ENCODE results near the gene KRTAP5-3. TPM values are rescaled to one million over a fixed set of nuclear protein-coding genes. Genes with fewer than 3 reads are reported as not detected.

KRTAP5-3 gene
- total and polyA plus RNA-seq, 2 of the 8 experiments (the other 6 are each of a cell fraction or from before 2014, with no cell fraction given) = not detected

GRCh38 chr11:1643146-1643690 lies 35.0 kb upstream of the KRTAP5-3 start:
- ChIA-PET POLR2A (ENCODE audit: partially characterized antibody) (no interaction called here), CTCF (ENCODE audit: partially characterized antibody) (interaction anchor here (1.1 to 1.6 kb wide), 5 partner anchors 9 to 190 kb away, joined by 3 to 5 read pairs (median 4); no protein-coding TSS in a partner anchor)
- no peak overlapping the region for H3K23ac ChIP-seq (ENCODE audit: insufficient read length)
- no peak for TF ChIP-seq TBP (IDR thresholded peaks at IDR 0.05; ENCODE audit: low read depth, low read length)
- no peak for TF ChIP-seq BACH1 (IDR thresholded peaks at IDR 0.05; ENCODE audit: low read length)
- no peak for TF ChIP-seq ASH2L (IDR thresholded peaks at IDR 0.05; ENCODE audit: low read length)
- no peak for TF ChIP-seq ZNF274 (IDR thresholded peaks at IDR 0.05; ENCODE audit: borderline replicate concordance, extremely low read depth, low read length)
- TF ChIP-seq POLR2AphosphoS5 (IDR thresholded peaks at IDR 0.05; ENCODE audit: low read depth, low read length) = no peak
- TF ChIP-seq CEBPB (IDR thresholded peaks at IDR 0.05; ENCODE audit: low read depth, low read length) = no peak
- no peak for TF ChIP-seq TEAD4 (IDR thresholded peaks at IDR 0.05; ENCODE audit: low read depth, low read length)
- no peak for TF ChIP-seq SP2 (IDR thresholded peaks at IDR 0.05; ENCODE audit: low read length)
- no peak for TF ChIP-seq RFX5 (IDR thresholded peaks at IDR 0.05; ENCODE audit: borderline replicate concordance, low read depth, low read length)
- no peak for TF ChIP-seq GABPA (IDR thresholded peaks at IDR 0.05; ENCODE audit: borderline replicate concordance, insufficient read depth, low read length)
- no peak for TF ChIP-seq CREB1 (IDR thresholded peaks at IDR 0.05)
- TF ChIP-seq CBX8 (IDR thresholded peaks at IDR 0.05; ENCODE audit: borderline replicate concordance, low read depth, low read length) = no peak
- TF ChIP-seq MAFK (IDR thresholded peaks at IDR 0.05; ENCODE audit: low read depth, low read length) = no peak
- no peak for TF ChIP-seq SP1 (IDR thresholded peaks at IDR 0.05; ENCODE audit: low read depth, low read length)
- TF ChIP-seq JUN (IDR thresholded peaks at IDR 0.05; ENCODE audit: low read depth, low read length) = no peak
- TF ChIP-seq BRCA1 (IDR thresholded peaks at IDR 0.05; ENCODE audit: low read depth, low read length) = no peak
- H3K23me2 ChIP-seq (ENCODE audit: low read depth, low read length) = no peaks in the 10 kb centered on the region; the same call in 1 of the 2 replicates
- no peak overlapping the region for H2BK15ac ChIP-seq (ENCODE audit: low read length)
- H2BK12ac ChIP-seq (ENCODE audit: low read depth, low read length) = no peak overlapping the region
- H3K4me3 ChIP-seq (ENCODE audit: extremely low read depth in 1 of 4, insufficient read depth in 2 of 4, low read depth in 3 of 4, low read length in 4 of 4) = no peak overlapping the region
- H3K79me2 ChIP-seq (ENCODE audit: control insufficient read depth in 1 of 2, insufficient read depth in 2 of 2, low read length in 2 of 2) = no peaks in the 10 kb centered on the region
- H2BK120ac ChIP-seq (replicated peaks; ENCODE audit: low read depth, low read length) = no peak overlapping the region
- FAIRE-seq (no peak), DNase-seq (ENCODE audit: low read depth in 1 of 2, low spot score in 2 of 2) (no peak)
- H3K27ac ChIP-seq (ENCODE audit: low read depth, low read length) = no peak overlapping the region
- H4K91ac ChIP-seq (replicated peaks; ENCODE audit: insufficient read length, low read length) = no peak overlapping the region
- H4K8ac ChIP-seq (ENCODE audit: extremely low read depth, insufficient read depth, low read length) = no peak overlapping the region
- no peak overlapping the region for H2AFZ ChIP-seq (ENCODE audit: low read length)
- no peak overlapping the region for H2BK5ac ChIP-seq (ENCODE audit: low read depth, low read length)
- no peaks in the 10 kb centered on the region for H4K20me1 ChIP-seq (replicated peaks in 1 of 2; ENCODE audit: control insufficient read depth in 1 of 2, insufficient read depth in 2 of 2, low read length in 2 of 2)
- H3K18ac ChIP-seq (ENCODE audit: extremely low read depth, low read length) = no peak overlapping the region
- no peaks in the 10 kb centered on the region for H3K36me3 ChIP-seq (ENCODE audit: control insufficient read depth in 2 of 4, insufficient read depth in 4 of 4, low read length in 3 of 4)
- no peak overlapping the region for H3K56ac ChIP-seq (replicated peaks; ENCODE audit: insufficient read length, low read depth, low read length)
- no peaks in the 10 kb centered on the region for H3K79me1 ChIP-seq (ENCODE audit: low read depth, low read length)
- no peak overlapping the region for H2BK20ac ChIP-seq (ENCODE audit: low read length)
- H3K4me1 ChIP-seq (replicated peaks in 1 of 4; ENCODE audit: control insufficient read depth in 3 of 4, insufficient read depth in 4 of 4, low read length in 3 of 4) = no peaks in the 10 kb centered on the region; a peak in 1 of 7 replicates
- H3K4ac ChIP-seq (replicated peaks; ENCODE audit: insufficient read length, low read depth, low read length) = no peak overlapping the region
- H3K4me2 ChIP-seq (ENCODE audit: insufficient read depth in 1 of 2, low read depth in 2 of 2, low read length in 2 of 2) = no peak overlapping the region
- WGBS, 2 experiments (ENCODE audit: extremely low coverage in 1 of 2, insufficient coverage in 1 of 2, insufficient read length in 1 of 2, insufficient replicate concordance in 2 of 2, low coverage in 1 of 2, low lambda C conversion rate in 2 of 2, missing lambda C conversion rate in 1 of 2) = 88% methylated on average over 14 of the region's 20 CpGs; no CpG with 5 or more reads in 1 of the 2 experiments
- H3K9ac ChIP-seq (replicated peaks in 1 of 4; ENCODE audit: extremely low read depth in 1 of 4, low read depth in 3 of 4, low read length in 3 of 4) = no peak overlapping the region
- H3K14ac ChIP-seq (ENCODE audit: insufficient read length) = no peak overlapping the region
- no peak overlapping the region for H2AK5ac ChIP-seq (ENCODE audit: low read depth, low read length)
- no peak overlapping the region for H4K5ac ChIP-seq (ENCODE audit: insufficient read length, low read depth, low read length)
- H3K27me3 ChIP-seq (replicated peaks in 1 of 4; ENCODE audit: control insufficient read depth in 3 of 4, extremely low read depth in 1 of 4, insufficient read depth in 3 of 4, low read length in 3 of 4) = peaks cover 0 to 2% (median 0%) of the 10 kb centered on the region in 4 experiments; a peak in 1 of 7 replicates
- H3K9me3 ChIP-seq (ENCODE audit: insufficient read depth in 2 of 2, low read depth in 1 of 2, low read length in 1 of 2) = no peaks in the 10 kb centered on the region

Data from H1 (cell line).